Uterus (tissue), 2 donors: Measurements from ENCODE around the gene FN1.

Experiments
- CTCF ChIP-seq, 4 experiments: fragments of 200-600 bp in 2 of 4; fragments of 450-650 bp in 2 of 4; sonication (generic) in 2 of 4; IDR thresholded peaks; one replicate each; pipeline ENCODE4 v1.5.1; 2016 to 2019; ENCODE audit warnings: antibody characterized with exemption in 4 of 4, mild to moderate bottlenecking in 2 of 4, moderate library complexity in 1 of 4
- POLR2A ChIP-seq, 2 donors: fragments of 450-650 bp; IDR thresholded peaks; one replicate each; pipeline ENCODE4 v1.6.1; 2016; ENCODE audit warnings: antibody characterized with exemption in 2 of 2, mild to moderate bottlenecking in 1 of 2, moderate library complexity in 1 of 2

- no peak for TF ChIP-seq POLR2A (IDR thresholded peaks at IDR 0.05)
- TF ChIP-seq CTCF (IDR thresholded peaks at IDR 0.05): no peak
Observed at GRCh38 chr2:215431778-215432758, 3.8 kb downstream of the FN1 start.
